GM23338 (cell line): ENCODE data around the gene DMRTC2. TPM values are rescaled to one million over a fixed set of nuclear protein-coding genes. Genes with fewer than 3 reads are reported as not detected.

Source experiments
- ATAC-seq: fragments of 200-7000 bp; cut with Tn5 transposase; 3 replicates; pipeline ENCODE4 v1.9.1; 2020
- DNase-seq: peaks from one replicate; pipeline ENCODE4 v3.0.0-alpha.2; 2015; ENCODE audit warnings: low spot score
- H2AFZ ChIP-seq: fragments of 200-600 bp; sonication (generic); 2 replicates; pipeline ENCODE4 v1.8.0; 2016; ENCODE audit warnings: antibody characterized with exemption, mild to moderate bottlenecking, moderate library complexity
- H3F3A ChIP-seq: fragments of 200-600 bp; sonication (generic); replicated peaks from 2 replicates; pipeline ENCODE4 v1.8.0; 2017; ENCODE audit warnings: antibody characterized with exemption, mixed run types, low read depth
- H3K27ac ChIP-seq: fragments of 200-600 bp; sonication (generic); 2 replicates; pipeline ENCODE4 v1.6.1; 2016; ENCODE audit warnings: low read depth
- H3K27me3 ChIP-seq: fragments of 200-600 bp; sonication (generic); 2 replicates; pipeline ENCODE4 v1.8.0; 2016; ENCODE audit warnings: mild to moderate bottlenecking, mixed run types, moderate library complexity; ENCODE audit not compliant: insufficient read depth
- H3K36me3 ChIP-seq: fragments of 200-600 bp; sonication (generic); 2 replicates; pipeline ENCODE4 v1.8.0; 2016; ENCODE audit warnings: mild to moderate bottlenecking; ENCODE audit not compliant: insufficient read depth
- H3K4me1 ChIP-seq: fragments of 200-600 bp; sonication (generic); 2 replicates; pipeline ENCODE4 v1.8.0; 2016; ENCODE audit warnings: mild to moderate bottlenecking, moderate library complexity; ENCODE audit not compliant: insufficient read depth
- H3K4me2 ChIP-seq: fragments of 200-600 bp; sonication (generic); 2 replicates; pipeline ENCODE4 v1.7.1; 2017; ENCODE audit warnings: mixed run types
- H3K4me3 ChIP-seq: fragments of 200-600 bp; sonication (generic); 2 replicates; pipeline ENCODE4 v1.6.1; 2016; ENCODE audit warnings: mixed run types
- H3K79me2 ChIP-seq: fragments of 200-600 bp; sonication (generic); replicated peaks from 2 replicates; pipeline ENCODE4 v1.8.0; 2017; ENCODE audit warnings: mild to moderate bottlenecking; ENCODE audit not compliant: insufficient read depth
- H3K9me2 ChIP-seq: fragments of 200-600 bp; sonication (generic); 2 replicates; pipeline ENCODE4 v1.8.0; 2017; ENCODE audit not compliant: insufficient read depth
- H4K20me1 ChIP-seq: fragments of 200-600 bp; sonication (generic); replicated peaks from 2 replicates; pipeline ENCODE4 v1.8.0; 2017; ENCODE audit warnings: mild to moderate bottlenecking; ENCODE audit not compliant: insufficient read depth
- H3K27ac Mint-ChIP-seq: 2 replicates; pipeline ENCODE4 v1.8.0; 2020; ENCODE audit warnings: inconsistent platforms, mild to moderate bottlenecking, moderate library complexity, mixed read lengths
- H3K27me3 Mint-ChIP-seq: 3 replicates; pipeline ENCODE4 v1.8.0; 2022; ENCODE audit warnings: low read depth, mild to moderate bottlenecking, moderate library complexity, mixed read lengths, inconsistent platforms; ENCODE audit not compliant: insufficient read depth, poor library complexity
- H3K36me3 Mint-ChIP-seq: 3 replicates; pipeline ENCODE4 v1.8.0; 2021; ENCODE audit warnings: low read depth, mild to moderate bottlenecking, inconsistent platforms, moderate library complexity, mixed read lengths
- H3K4me1 Mint-ChIP-seq: 3 replicates; pipeline ENCODE4 v1.8.0; 2020; ENCODE audit warnings: mild to moderate bottlenecking, inconsistent platforms, mixed read lengths
- H3K4me3 Mint-ChIP-seq: 3 replicates; pipeline ENCODE4 v1.8.0; 2021; ENCODE audit warnings: moderate library complexity, mild to moderate bottlenecking, inconsistent platforms, mixed read lengths
- H3K9me3 Mint-ChIP-seq: 3 replicates; pipeline ENCODE4 v1.8.0; 2020; ENCODE audit warnings: moderate library complexity, mild to moderate bottlenecking, inconsistent platforms, mixed read lengths
- CREB1 ChIP-seq: fragments of 250-450 bp; sonication (Bioruptor Pico); IDR thresholded peaks from 2 replicates; pipeline ENCODE4 v1.5.0; 2020; ENCODE audit warnings: low read depth, mild to moderate bottlenecking, moderate library complexity
- EZH2 ChIP-seq: fragments of 200-600 bp; sonication (generic); IDR thresholded peaks from one replicate; pipeline ENCODE4 v1.8.0; 2017; ENCODE audit warnings: antibody characterized with exemption, mild to moderate bottlenecking, low read depth; ENCODE audit not compliant: unreplicated experiment
- EZH2phosphoT487 ChIP-seq: fragments of 200-600 bp; sonication (generic); IDR thresholded peaks from one replicate; pipeline ENCODE4 v1.8.1; 2018; ENCODE audit warnings: antibody characterized with exemption; ENCODE audit not compliant: unreplicated experiment
- JUNB ChIP-seq: IDR thresholded peaks from one replicate; pipeline ENCODE4 v1.6.1; 2016; ENCODE audit warnings: antibody characterized with exemption; ENCODE audit not compliant: unreplicated experiment
- NANOG ChIP-seq: IDR thresholded peaks from 2 replicates; pipeline ENCODE4 v1.6.1; 2016; ENCODE audit warnings: antibody characterized with exemption, borderline replicate concordance
- POLR2AphosphoS5 ChIP-seq: IDR thresholded peaks from 2 replicates; pipeline ENCODE4 v1.6.1; 2016; ENCODE audit warnings: antibody characterized with exemption, low read depth
- STAT1 ChIP-seq: IDR thresholded peaks from one replicate; pipeline ENCODE4 v1.6.1; 2016; ENCODE audit warnings: antibody characterized with exemption; ENCODE audit not compliant: unreplicated experiment
- ZNF114 ChIP-seq: fragments of 250-450 bp; sonication (Bioruptor Pico); IDR thresholded peaks from 2 replicates; pipeline ENCODE4 v1.5.0; 2020; ENCODE audit warnings: mild to moderate bottlenecking, moderate library complexity
- ZNF331 ChIP-seq: fragments of 250-450 bp; sonication (Bioruptor Pico); IDR thresholded peaks from 2 replicates; pipeline ENCODE4 v1.5.0; 2020; ENCODE audit warnings: low read depth, mild to moderate bottlenecking, moderate library complexity
- polyA plus RNA-seq: library from polyadenylated mRNA; unstranded; fragments of >200 nt; fragmentation: Nextera tagmentation; extraction: Ambion mirVana; gene quantifications from 2 replicates; pipeline ENCODE4 v1.2.1, GENCODE V29; 2016
- total RNA-seq: library from RNA; depleted of rRNA; stranded (reverse); fragments of >200 nt; shearing (Covaris generic); gene quantifications from 2 replicates; pipeline ENCODE4 v1.2.3, GENCODE V29; 2014
- TF ChIP-seq, protein P1 (sequence below), 2 experiments: fragments of 200-600 bp in 1 of 2; sonication (generic) in 1 of 2; conservative IDR thresholded peaks; 2 replicates each; pipeline versions ENCODE4 v1.5.1 to v1.6.1; 2016 to 2017; ENCODE audit warnings: antibody characterized with exemption in 2 of 2, low read depth in 2 of 2, mild to moderate bottlenecking in 2 of 2, moderate library complexity in 1 of 2
- TF ChIP-seq, protein P2 (sequence below): IDR thresholded peaks from one replicate; pipeline ENCODE4 v1.6.1; 2018; ENCODE audit warnings: antibody characterized with exemption; ENCODE audit not compliant: unreplicated experiment
- TF ChIP-seq, protein P3 (sequence below): IDR thresholded peaks from 2 replicates; pipeline ENCODE4 v1.6.1; 2016; ENCODE audit warnings: antibody characterized with exemption
- TF ChIP-seq, protein P4 (sequence below): fragments of 250-450 bp; sonication (Bioruptor Pico); IDR thresholded peaks from 2 replicates; pipeline ENCODE4 v1.5.0; 2020; ENCODE audit warnings: mild to moderate bottlenecking, moderate library complexity

Gene DMRTC2
- total and polyA plus RNA-seq, 2 experiments from 2014 or later, result 0.21 TPM; not detected in 1

DNA sequence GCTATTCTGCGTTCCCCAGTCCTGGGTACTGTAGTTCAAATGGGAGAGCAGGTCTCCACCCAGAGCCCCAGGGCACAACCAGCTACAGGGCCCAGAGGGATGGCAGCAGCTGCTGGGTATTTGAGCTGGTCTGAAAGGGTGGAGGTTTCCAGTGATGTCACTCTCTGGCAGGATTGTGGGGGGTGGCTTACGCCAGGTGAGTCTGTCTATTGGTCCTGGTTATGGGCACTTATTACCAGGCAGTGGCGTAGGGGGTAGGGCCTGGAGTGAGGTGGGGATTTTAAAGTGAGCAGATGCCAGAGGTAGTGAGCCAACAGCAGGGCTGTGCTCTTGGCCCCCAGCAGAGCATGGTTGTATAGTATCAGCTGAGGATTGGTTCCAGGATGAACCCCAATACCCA, 21.4 kb downstream of the DMRTC2 start:
- H3K27me3 Mint-ChIP-seq, result peaks cover 34% of the 10 kb centered on the region
- peaks cover 81% of the 10 kb centered on the region for H4K20me1 ChIP-seq
- peaks cover 90% of the 10 kb centered on the region for H3K36me3 ChIP-seq
- no peak overlapping the region for H2AFZ ChIP-seq
- peak overlapping the region; percentile 98 for H3K27ac ChIP-seq
- H3K4me3 ChIP-seq, result no peak overlapping the region
- peaks cover 99% of the 10 kb centered on the region for H3K36me3 Mint-ChIP-seq
- no peak for DNase-seq
- H3K4me3 Mint-ChIP-seq, result 0 out of 3 replicates have a peak overlapping the region, but pooled peaks have one; percentile 17
- peaks cover 41% of the 10 kb centered on the region for H3K4me1 Mint-ChIP-seq
- TF ChIP-seq, protein P1, sequence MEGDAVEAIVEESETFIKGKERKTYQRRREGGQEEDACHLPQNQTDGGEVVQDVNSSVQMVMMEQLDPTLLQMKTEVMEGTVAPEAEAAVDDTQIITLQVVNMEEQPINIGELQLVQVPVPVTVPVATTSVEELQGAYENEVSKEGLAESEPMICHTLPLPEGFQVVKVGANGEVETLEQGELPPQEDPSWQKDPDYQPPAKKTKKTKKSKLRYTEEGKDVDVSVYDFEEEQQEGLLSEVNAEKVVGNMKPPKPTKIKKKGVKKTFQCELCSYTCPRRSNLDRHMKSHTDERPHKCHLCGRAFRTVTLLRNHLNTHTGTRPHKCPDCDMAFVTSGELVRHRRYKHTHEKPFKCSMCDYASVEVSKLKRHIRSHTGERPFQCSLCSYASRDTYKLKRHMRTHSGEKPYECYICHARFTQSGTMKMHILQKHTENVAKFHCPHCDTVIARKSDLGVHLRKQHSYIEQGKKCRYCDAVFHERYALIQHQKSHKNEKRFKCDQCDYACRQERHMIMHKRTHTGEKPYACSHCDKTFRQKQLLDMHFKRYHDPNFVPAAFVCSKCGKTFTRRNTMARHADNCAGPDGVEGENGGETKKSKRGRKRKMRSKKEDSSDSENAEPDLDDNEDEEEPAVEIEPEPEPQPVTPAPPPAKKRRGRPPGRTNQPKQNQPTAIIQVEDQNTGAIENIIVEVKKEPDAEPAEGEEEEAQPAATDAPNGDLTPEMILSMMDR (conservative IDR thresholded peaks at IDR 0.05; ENCODE audit: low read depth in 2 of 2), result no peak
- TF ChIP-seq JUNB (no peak), EZH2phosphoT487 (no peak), ZNF331 (no peak), EZH2 (no peak), NANOG (no peak), CREB1 (CRISPR knock-in tag) (no peak), STAT1 (no peak), POLR2AphosphoS5 (no peak), ZNF114 (no peak)
- TF ChIP-seq, protein P2, sequence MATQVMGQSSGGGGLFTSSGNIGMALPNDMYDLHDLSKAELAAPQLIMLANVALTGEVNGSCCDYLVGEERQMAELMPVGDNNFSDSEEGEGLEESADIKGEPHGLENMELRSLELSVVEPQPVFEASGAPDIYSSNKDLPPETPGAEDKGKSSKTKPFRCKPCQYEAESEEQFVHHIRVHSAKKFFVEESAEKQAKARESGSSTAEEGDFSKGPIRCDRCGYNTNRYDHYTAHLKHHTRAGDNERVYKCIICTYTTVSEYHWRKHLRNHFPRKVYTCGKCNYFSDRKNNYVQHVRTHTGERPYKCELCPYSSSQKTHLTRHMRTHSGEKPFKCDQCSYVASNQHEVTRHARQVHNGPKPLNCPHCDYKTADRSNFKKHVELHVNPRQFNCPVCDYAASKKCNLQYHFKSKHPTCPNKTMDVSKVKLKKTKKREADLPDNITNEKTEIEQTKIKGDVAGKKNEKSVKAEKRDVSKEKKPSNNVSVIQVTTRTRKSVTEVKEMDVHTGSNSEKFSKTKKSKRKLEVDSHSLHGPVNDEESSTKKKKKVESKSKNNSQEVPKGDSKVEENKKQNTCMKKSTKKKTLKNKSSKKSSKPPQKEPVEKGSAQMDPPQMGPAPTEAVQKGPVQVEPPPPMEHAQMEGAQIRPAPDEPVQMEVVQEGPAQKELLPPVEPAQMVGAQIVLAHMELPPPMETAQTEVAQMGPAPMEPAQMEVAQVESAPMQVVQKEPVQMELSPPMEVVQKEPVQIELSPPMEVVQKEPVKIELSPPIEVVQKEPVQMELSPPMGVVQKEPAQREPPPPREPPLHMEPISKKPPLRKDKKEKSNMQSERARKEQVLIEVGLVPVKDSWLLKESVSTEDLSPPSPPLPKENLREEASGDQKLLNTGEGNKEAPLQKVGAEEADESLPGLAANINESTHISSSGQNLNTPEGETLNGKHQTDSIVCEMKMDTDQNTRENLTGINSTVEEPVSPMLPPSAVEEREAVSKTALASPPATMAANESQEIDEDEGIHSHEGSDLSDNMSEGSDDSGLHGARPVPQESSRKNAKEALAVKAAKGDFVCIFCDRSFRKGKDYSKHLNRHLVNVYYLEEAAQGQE, result no peak
- TF ChIP-seq, protein P3, sequence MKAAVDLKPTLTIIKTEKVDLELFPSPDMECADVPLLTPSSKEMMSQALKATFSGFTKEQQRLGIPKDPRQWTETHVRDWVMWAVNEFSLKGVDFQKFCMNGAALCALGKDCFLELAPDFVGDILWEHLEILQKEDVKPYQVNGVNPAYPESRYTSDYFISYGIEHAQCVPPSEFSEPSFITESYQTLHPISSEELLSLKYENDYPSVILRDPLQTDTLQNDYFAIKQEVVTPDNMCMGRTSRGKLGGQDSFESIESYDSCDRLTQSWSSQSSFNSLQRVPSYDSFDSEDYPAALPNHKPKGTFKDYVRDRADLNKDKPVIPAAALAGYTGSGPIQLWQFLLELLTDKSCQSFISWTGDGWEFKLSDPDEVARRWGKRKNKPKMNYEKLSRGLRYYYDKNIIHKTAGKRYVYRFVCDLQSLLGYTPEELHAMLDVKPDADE, result no peak
- TF ChIP-seq, protein P4, sequence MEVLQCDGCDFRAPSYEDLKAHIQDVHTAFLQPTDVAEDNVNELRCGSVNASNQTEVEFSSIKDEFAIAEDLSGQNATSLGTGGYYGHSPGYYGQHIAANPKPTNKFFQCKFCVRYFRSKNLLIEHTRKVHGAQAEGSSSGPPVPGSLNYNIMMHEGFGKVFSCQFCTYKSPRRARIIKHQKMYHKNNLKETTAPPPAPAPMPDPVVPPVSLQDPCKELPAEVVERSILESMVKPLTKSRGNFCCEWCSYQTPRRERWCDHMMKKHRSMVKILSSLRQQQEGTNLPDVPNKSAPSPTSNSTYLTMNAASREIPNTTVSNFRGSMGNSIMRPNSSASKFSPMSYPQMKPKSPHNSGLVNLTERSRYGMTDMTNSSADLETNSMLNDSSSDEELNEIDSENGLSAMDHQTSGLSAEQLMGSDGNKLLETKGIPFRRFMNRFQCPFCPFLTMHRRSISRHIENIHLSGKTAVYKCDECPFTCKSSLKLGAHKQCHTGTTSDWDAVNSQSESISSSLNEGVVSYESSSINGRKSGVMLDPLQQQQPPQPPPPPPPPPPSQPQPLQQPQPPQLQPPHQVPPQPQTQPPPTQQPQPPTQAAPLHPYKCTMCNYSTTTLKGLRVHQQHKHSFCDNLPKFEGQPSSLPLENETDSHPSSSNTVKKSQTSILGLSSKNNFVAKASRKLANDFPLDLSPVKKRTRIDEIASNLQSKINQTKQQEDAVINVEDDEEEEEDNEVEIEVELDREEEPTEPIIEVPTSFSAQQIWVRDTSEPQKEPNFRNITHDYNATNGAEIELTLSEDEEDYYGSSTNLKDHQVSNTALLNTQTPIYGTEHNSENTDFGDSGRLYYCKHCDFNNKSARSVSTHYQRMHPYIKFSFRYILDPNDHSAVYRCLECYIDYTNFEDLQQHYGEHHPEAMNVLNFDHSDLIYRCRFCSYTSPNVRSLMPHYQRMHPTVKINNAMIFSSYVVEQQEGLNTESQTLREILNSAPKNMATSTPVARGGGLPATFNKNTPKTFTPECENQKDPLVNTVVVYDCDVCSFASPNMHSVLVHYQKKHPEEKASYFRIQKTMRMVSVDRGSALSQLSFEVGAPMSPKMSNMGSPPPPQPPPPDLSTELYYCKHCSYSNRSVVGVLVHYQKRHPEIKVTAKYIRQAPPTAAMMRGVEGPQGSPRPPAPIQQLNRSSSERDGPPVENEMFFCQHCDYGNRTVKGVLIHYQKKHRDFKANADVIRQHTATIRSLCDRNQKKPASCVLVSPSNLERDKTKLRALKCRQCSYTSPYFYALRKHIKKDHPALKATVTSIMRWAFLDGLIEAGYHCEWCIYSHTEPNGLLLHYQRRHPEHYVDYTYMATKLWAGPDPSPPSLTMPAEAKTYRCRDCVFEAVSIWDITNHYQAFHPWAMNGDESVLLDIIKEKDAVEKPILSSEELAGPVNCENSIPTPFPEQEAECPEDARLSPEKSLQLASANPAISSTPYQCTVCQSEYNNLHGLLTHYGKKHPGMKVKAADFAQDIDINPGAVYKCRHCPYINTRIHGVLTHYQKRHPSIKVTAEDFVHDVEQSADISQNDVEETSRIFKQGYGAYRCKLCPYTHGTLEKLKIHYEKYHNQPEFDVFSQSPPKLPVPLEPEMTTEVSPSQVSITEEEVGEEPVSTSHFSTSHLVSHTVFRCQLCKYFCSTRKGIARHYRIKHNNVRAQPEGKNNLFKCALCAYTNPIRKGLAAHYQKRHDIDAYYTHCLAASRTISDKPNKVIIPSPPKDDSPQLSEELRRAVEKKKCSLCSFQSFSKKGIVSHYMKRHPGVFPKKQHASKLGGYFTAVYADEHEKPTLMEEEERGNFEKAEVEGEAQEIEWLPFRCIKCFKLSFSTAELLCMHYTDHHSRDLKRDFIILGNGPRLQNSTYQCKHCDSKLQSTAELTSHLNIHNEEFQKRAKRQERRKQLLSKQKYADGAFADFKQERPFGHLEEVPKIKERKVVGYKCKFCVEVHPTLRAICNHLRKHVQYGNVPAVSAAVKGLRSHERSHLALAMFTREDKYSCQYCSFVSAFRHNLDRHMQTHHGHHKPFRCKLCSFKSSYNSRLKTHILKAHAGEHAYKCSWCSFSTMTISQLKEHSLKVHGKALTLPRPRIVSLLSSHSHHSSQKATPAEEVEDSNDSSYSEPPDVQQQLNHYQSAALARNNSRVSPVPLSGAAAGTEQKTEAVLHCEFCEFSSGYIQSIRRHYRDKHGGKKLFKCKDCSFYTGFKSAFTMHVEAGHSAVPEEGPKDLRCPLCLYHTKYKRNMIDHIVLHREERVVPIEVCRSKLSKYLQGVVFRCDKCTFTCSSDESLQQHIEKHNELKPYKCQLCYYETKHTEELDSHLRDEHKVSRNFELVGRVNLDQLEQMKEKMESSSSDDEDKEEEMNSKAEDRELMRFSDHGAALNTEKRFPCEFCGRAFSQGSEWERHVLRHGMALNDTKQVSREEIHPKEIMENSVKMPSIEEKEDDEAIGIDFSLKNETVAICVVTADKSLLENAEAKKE (CRISPR knock-in tag), result no peak
- ATAC-seq, result peak; percentile 2; the same call in 2 of the 3 replicates
- H3K27ac Mint-ChIP-seq, result peak overlapping the region; percentile 90
- H3K4me1 ChIP-seq, result peaks cover 42% of the 10 kb centered on the region
- peaks cover 93% of the 10 kb centered on the region for H3F3A ChIP-seq
- H3K27me3 ChIP-seq, result no peaks in the 10 kb centered on the region
- no peaks in the 10 kb centered on the region for H3K9me3 Mint-ChIP-seq
- peaks cover 70% of the 10 kb centered on the region for H3K79me2 ChIP-seq
- H3K4me2 ChIP-seq, result peak overlapping the region; percentile 32; the same call in 1 of the 2 replicates
- H3K9me2 ChIP-seq, result no peaks in the 10 kb centered on the region
